Stimulated activated naive CD4-positive, alpha-beta T cell treated with Interleukin-2 at 50 U/mL for 16 hours (primary cell): ENCODE measurements around the gene RCN1.
A peak's percentile ranks its signal among the peaks of the same experiment; 100 is the strongest.
"Not testable (repeated sequence)": the region's sequence is repeated elsewhere in the genome, so short reads cannot be mapped to it uniquely, and the experiment has no call there.

Experiments used
- DNase-seq: peaks from one replicate; lab custom pipeline; 2025; lab: John Stamatoyannopoulos, UW

RCN1 gene

GRCh38 chr11:32090545-32091370 lies at the start of gene RCN1:
Gene RCN1, plus strand, starts transcription at chr11:32091074. Its CDS starts 123 bp downstream, at chr11:32091197.
- peak; percentile 45 for DNase-seq

DNA sequence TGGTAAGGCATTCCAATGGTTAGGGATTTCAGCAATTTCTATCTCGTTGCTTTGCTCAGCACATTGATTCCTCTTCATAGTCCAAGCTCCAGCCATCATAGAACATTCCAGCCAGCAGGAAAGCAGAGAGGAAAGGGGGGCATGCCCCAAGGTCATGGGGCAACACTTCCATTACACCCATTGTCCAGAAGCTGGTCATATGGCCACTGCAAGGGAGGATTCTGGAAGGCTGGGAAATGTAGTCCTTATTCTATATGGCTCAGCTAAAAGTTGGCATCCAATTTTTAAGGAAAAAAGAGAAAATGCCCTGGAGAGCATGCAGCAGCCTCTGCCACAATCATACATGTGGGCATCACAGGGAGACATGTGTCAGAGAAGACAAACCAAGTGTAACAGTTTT lies 47.1 kb upstream of the RCN1 start:
- DNase-seq: no peak

- DNase-seq: no peak
These were observed 46.6 kb upstream of the RCN1 start for GRCh38 chr11:32044158-32044863.

DNA sequence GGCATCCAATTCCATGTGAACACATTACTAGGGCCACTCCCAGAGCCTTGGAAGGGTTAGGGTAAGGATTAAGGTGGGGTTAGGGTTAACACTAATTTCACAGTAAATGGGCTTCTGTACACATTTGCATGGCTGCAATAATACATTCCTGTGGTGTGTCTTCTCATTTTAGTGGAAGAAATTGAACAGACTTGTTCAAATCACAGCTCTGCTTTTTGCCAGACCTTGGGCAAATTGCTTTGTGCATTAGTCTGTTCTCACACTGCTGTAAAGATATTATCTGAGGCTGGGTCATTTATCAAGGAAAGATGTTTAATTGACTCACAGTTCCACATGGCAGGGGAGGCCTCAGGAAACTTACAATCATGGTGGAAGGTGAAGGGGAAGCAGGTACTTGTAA lies 45.4 kb upstream of the RCN1 start:
- no peak for DNase-seq

GRCh38 chr11:32050264-32050663 lies 40.6 kb upstream of the RCN1 start:
- DNase-seq: no peak

GRCh38 chr11:32052215-32052614 lies 38.7 kb upstream of the RCN1 start:
- DNase-seq: peak; percentile 37

- DNase-seq: no peak
These were observed 37.6 kb upstream of the RCN1 start for GRCh38 chr11:32053151-32053888.

DNA sequence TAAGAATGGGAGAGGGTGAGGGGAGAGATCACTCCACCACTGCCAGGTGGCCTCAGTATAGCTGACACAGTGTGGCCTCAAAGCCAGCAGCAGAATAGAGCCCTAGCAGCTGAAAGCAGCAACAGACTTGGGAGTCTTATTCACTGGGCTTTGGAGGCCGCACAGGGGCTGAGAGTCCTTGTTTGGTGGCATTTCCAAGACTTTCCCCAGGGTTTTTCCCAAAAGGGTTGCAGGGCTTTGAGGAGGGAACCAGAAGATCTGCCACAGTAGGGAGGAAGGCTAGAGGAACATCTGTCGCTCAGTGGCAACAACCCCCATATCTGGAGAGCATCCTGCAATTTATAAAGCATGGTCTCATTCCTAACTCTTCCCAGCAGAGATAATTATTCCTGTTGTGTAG lies 35.0 kb upstream of the RCN1 start:
- no peak for DNase-seq

DNA sequence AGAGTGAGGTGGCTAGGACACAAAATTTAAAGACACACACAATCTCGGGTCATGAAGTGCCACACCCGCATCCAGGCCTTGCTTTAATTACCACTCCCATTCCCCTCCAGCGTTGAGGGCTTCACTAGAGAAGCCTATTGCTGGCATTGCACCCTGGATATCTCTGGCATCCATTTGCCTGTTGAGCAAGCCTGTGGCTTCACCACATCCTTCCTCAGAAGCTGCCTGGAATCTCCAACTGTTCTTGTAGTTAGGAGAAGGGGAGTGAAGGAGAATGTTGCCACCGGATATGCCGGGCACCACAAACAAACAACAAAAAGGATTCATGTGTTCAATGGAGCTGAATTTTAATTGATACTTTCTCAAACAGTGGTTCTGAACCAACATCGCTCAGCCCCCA lies 34.4 kb upstream of the RCN1 start:
- no peak for DNase-seq

DNA sequence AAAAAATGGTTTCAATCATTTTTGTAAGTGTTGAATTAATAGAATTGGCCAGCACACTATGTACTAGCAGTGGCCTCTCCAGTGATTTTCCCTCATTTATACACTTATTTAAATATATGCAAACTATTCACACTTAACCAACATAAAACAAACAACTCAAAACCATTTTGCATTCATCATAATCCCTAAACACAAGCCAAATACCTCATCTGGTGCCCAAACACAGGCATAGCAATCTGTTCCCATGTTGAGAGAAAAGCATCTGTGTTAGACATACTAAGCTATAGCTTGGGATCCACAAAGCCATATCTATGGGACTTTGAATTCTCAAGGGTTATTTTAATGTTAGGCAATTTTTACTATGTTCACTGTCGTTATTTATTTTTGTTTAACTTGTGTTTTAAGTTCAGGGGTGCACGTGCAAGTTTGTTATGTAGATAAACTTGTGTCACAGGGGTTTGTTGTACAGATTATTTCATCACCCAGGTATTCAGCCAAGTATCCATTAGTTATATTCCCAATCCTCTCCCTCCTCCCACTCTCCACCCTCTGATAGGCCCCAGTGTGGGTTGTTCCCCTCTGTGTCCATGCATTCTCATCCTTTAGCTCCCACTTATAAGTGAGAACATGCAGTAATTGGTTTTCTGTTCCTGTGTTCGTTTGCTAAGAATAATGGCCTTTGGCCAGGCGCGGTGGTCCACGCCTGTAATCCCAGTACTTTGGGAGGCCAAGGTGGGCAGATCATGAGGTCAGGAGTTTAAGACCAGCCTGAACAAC lies 31.0 kb upstream of the RCN1 start:
- DNase-seq: no peak

GRCh38 chr11:32062540-32062939 lies 28.3 kb upstream of the RCN1 start:
- no peak for DNase-seq

DNA sequence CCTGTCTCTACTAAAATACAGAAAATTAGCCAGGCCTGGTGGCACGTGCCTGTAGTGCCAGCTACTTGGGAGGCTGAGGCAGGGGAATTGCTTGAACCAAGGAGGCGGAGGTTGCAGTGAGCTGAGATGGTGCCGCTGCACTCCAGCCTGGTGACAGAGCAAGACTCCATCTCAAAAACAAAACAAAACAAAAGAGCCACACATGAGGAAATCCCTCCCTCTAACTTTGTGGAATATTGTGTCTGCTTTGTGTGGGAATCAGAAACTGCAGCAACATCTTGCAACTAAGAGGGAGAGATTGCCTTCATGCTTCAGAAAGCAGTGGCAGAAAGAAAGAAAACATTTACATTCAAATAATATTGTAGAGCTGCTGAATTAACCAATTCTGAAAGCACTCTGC lies 27.8 kb upstream of the RCN1 start:
- DNase-seq: not testable (repeated sequence)

GRCh38 chr11:32065865-32066629 lies 24.8 kb upstream of the RCN1 start:
- no peak for DNase-seq

GRCh38 chr11:32068134-32068870 lies 22.6 kb upstream of the RCN1 start:
- no peak for DNase-seq

DNA sequence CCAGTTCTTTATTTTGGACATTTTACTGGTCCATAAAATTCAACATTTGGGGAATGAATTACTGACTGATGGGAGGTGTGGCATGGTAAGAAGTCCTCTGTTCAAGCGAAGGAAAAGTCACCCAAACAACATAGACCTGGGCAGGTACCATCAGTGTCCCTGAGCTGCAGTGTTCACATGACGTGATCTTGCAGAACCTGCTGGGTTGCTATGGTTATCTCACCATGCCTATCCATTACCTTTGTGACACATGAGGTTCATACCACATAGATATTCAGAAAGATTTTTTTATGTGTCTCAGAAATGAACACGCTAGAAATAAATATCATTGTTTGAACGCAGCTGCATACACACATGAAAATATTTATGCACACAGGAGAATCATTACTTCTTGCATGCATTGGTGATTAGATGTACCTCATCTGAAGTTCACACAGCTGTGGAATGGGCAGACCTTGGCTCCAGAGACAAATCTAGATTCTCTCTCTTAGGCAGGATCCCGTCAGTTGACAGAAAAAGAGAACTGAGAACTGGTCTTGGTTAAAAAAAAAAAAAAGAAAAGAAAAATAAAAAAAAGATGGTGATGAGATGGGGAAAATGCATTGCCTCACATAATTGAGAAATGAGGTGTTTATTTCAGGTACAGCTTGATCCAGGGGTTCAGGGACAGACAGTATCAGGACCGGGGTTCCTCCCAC lies 21.4 kb upstream of the RCN1 start:
- DNase-seq: no peak

DNA sequence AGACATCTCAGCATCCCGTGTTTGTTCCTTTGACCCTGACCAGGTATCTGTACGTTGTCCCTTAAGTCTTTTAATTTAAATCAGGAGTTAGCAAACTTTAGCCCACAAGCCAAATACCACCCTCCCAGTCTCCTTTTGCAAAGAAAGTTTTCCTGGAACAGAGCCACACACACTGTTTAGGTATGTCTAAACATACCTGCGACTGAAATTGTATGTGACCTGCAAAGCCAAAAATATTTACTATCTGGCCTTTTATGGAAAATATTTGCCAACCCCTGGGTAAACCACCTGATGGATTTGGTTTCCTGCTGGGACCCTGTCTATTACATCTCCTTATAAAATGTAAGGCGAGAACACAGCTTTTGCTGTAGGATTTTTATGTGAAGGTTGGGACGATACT lies 20.2 kb upstream of the RCN1 start:
- no peak for DNase-seq

DNA sequence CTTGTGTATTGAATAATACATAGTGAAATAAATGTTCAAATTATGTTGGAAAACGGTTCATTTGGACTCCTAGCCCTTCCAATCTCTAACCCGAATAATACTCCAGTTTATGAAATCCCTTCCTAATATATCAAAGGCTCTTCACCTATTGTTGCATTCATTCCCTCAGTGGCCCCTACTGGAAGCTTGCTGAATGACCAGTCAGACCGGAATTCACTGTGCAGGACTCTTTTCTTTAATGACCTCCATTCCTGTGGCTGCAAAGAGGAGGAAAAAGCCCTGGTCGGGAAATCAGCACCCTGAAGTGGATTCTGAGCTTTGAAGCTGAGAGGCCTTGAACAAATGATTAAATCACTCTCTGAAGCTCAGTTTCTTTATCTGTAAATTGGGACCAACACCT lies 19.1 kb upstream of the RCN1 start:
- no peak for DNase-seq

DNA sequence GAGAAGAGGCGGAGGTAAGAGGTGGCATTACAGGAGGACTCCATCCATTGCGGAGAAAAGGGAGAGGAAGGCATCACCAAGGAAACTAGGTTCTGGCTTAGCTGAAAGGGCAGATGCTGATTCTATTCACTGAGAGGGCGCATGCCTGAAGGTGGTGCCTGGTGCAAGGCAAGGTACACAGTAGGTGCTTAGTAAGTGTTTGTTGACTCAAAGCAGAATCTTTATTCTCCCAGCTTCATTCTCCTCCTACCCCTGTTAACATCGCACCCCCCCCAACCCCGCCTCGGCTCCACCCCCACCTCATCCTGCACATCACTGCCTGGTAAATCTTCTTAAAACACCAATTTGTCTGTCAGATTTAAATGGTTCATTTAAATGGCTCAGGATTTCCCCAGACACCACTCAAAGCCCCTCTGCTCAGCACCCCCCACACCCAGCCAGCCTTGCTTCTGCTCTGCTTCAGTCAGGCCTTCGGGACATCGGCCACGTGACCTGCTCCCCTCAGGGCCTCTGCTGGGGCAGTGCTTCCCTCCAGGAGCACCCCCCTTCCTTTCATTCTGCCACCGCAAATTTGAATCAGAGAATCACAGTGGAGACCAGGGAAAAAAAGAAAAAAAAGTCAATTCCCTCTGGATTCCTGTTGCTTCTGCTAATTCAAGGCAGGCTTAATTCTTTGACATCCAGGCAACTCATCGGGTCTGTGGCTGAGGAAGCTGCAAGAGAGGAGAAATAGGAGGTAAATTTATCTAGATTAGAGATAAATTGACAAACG lies 17.8 kb upstream of the RCN1 start:
- no peak for DNase-seq

DNA sequence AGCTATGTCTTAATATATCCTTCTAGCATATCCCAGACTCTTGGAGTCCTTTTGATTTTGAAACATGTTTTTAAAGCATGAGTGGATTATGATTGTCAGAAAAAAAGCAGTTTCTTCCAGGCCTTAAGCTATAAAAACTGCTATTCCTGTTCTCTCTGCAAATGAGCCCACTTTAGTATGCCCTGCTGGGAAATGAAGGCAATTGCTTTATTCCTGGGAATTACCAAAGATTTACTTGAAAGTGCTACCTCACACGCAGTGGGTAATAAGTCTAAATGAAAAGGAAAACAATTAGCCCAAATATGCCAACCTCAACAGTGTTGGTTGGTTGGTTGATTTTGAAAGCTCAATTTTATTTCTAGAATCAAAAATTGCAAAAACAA lies 17.2 kb upstream of the RCN1 start:
- no peak for DNase-seq
